HCT116 (cell line): Measurements from ENCODE around the gene TUBB4A. TPM values are rescaled to one million over a fixed set of nuclear protein-coding genes. Genes with fewer than 3 reads are reported as not detected.

Experiments
- ATAC-seq: fragments of 200-7000 bp; cut with Tn5 transposase; 2 replicates; pipeline ENCODE4 v1.9.1; 2020; ENCODE audit warnings: mild to moderate bottlenecking, moderate library complexity
- BruUV-seq: library from RNA; stranded (reverse); fragments of 400-500 nt; replicated peaks from 2 replicates; lab custom pipeline; 2021; lab: Mats Ljungman, UMichigan
- CTCF ChIA-PET: fragments of 300-600 bp; sonication (Branson Sonifier 250); formaldehyde crosslinking; loops from one replicate; lab custom pipeline; 2021; ENCODE audit warnings: antibody characterized with exemption; lab: Charles Lee
- POLR2A ChIA-PET: fragments of 300-600, 350-600 bp; sonication (Branson Sonifier 250); formaldehyde crosslinking; loops from one replicate; lab custom pipeline; 2021; ENCODE audit warnings: antibody characterized with exemption; lab: Charles Lee
- RAD21 ChIA-PET, 2 experiments: fragments of 300-600 bp; sonication (Branson Sonifier 250); formaldehyde crosslinking; loops; one replicate each; lab custom pipeline; 2023; ENCODE audit warnings: low total read pairs in 2 of 2; ENCODE audit not compliant: uncharacterized antibody in 2 of 2, unreplicated experiment in 2 of 2, low non-redundant PET in 1 of 2; lab: Charles Lee
- DNase-seq: peaks from one replicate; pipeline ENCODE4 v3.0.0-alpha.2; 2010; ENCODE audit warnings: low read depth, low spot score
- H2AFZ ChIP-seq: fragments of 200-600 bp; shearing (Covaris generic), sonication (generic); 2 replicates; pipeline ENCODE4 v1.6.1; 2017; ENCODE audit warnings: low read depth, mixed run types, mixed read lengths, antibody characterized with exemption, low read length; ENCODE audit not compliant: poor library complexity, severe bottlenecking
- H3K27ac ChIP-seq: 2 replicates; pipeline ENCODE4 v1.5.1; 2012; ENCODE audit warnings: low read depth, low read length
- H3K27me3 ChIP-seq: fragments of 200-600 bp; sonication (generic); 2 replicates; pipeline ENCODE4 v1.6.1; 2016; ENCODE audit warnings: mixed run types, low read length, mixed read lengths; ENCODE audit not compliant: insufficient read depth
- H3K36me3 ChIP-seq, 2 experiments: fragments of 200-500 bp in 1 of 2; fragments of 200-600 bp in 1 of 2; sonication (Bioruptor generic) in 1 of 2; sonication (generic) in 1 of 2; 2 replicates each; pipeline versions ENCODE4 v1.5.1 to v1.6.1; 2014 to 2016; ENCODE audit warnings: low read length in 2 of 2, inconsistent platforms in 1 of 2, mixed read lengths in 1 of 2, mixed run types in 1 of 2; ENCODE audit not compliant: insufficient read depth in 2 of 2, control insufficient read depth in 1 of 2
- H3K4me1 ChIP-seq, 2 experiments: fragments of 200-600 bp in 1 of 2; sonication (generic) in 1 of 2; 2 replicates each; pipeline versions ENCODE4 v1.5.1 to v1.6.1; 2012 to 2017; ENCODE audit warnings: low read length in 2 of 2, inconsistent platforms in 1 of 2, mild to moderate bottlenecking in 1 of 2, mixed read lengths in 1 of 2, mixed run types in 1 of 2, moderate library complexity in 1 of 2; ENCODE audit not compliant: insufficient read depth in 2 of 2, control insufficient read depth in 1 of 2
- H3K4me2 ChIP-seq: fragments of 200-600 bp; sonication (generic); 2 replicates; pipeline ENCODE4 v1.6.1; 2017; ENCODE audit warnings: mixed run types, low read length, mixed read lengths
- H3K4me3 ChIP-seq, 2 experiments: fragments of 200-600 bp in 1 of 2; sonication (generic) in 1 of 2; replicated peaks in 1 of 2; 2 replicates each; pipeline ENCODE4 v1.5.1; 2011 to 2016; ENCODE audit warnings: low read length in 2 of 2, control low read depth in 1 of 2, low read depth in 1 of 2, mild to moderate bottlenecking in 1 of 2, mixed read lengths in 1 of 2, mixed run types in 1 of 2
- H3K79me2 ChIP-seq: fragments of 200-600 bp; sonication (generic); 2 replicates; pipeline ENCODE4 v1.6.1; 2017; ENCODE audit warnings: mild to moderate bottlenecking, mixed run types, low read length, moderate library complexity, mixed read lengths; ENCODE audit not compliant: insufficient read depth
- H3K9ac ChIP-seq: fragments of 200-600 bp; sonication (generic); 2 replicates; pipeline ENCODE4 v1.6.1; 2016; ENCODE audit warnings: low read length, mixed read lengths
- H3K9me2 ChIP-seq: fragments of 200-600 bp; sonication (generic), shearing (Covaris generic); 2 replicates; pipeline ENCODE4 v1.6.1; 2017; ENCODE audit warnings: mixed run types, mild to moderate bottlenecking, moderate library complexity; ENCODE audit not compliant: insufficient read depth
- H3K9me3 ChIP-seq, 2 experiments: fragments of 200-500 bp in 1 of 2; fragments of 200-600 bp in 1 of 2; sonication (Bioruptor generic) in 1 of 2; sonication (generic) in 1 of 2; 2 replicates each; pipeline ENCODE4 v1.6.1; 2014 to 2017; ENCODE audit warnings: low read length in 2 of 2, mixed read lengths in 2 of 2, inconsistent platforms in 1 of 2, low read depth in 1 of 2, mild to moderate bottlenecking in 1 of 2, mixed run types in 1 of 2, moderate library complexity in 1 of 2; ENCODE audit not compliant: control insufficient read depth in 1 of 2, insufficient read depth in 1 of 2
- H4K20me1 ChIP-seq: fragments of 200-600 bp; sonication (generic), shearing (Covaris generic); 2 replicates; pipeline ENCODE4 v1.6.1; 2017; ENCODE audit warnings: mixed run types, mild to moderate bottlenecking, moderate library complexity; ENCODE audit not compliant: insufficient read depth
- CEBPB ChIP-seq: IDR thresholded peaks from 2 replicates; pipeline ENCODE4 v1.6.1; 2012; ENCODE audit warnings: low read depth
- ELF1 ChIP-seq: IDR thresholded peaks from 2 replicates; pipeline ENCODE4 v1.6.1; 2012; ENCODE audit warnings: low read depth, borderline replicate concordance
- EZH2 ChIP-seq: fragments of 200-600 bp; sonication (generic); IDR thresholded peaks from 2 replicates; pipeline ENCODE4 v1.6.1; 2017; ENCODE audit warnings: antibody characterized with exemption, mixed run types
- RAD21 ChIP-seq: IDR thresholded peaks from 2 replicates; pipeline ENCODE4 v1.6.1; 2012; ENCODE audit warnings: low read depth, mild to moderate bottlenecking
- SP1 ChIP-seq: IDR thresholded peaks from 2 replicates; pipeline ENCODE4 v1.6.1; 2012; ENCODE audit warnings: low read depth
- SRF ChIP-seq: IDR thresholded peaks from 2 replicates; pipeline ENCODE4 v1.6.1; 2012; ENCODE audit warnings: low read depth
- TCF7L2 ChIP-seq: IDR thresholded peaks from 2 replicates; pipeline ENCODE4 v1.7.0; 2011; ENCODE audit warnings: borderline replicate concordance, inconsistent platforms; ENCODE audit not compliant: insufficient read depth, insufficient read length; ENCODE audit errors: extremely low read depth
- ZNF274 ChIP-seq: fragments of 200-500 bp; sonication (Bioruptor generic); IDR thresholded peaks from 2 replicates; pipeline ENCODE4 v1.6.1; 2014; ENCODE audit warnings: mild to moderate bottlenecking, low read depth, low read length, inconsistent platforms
- intact Hi-C: fragments of 100-400 bp; cut with micrococcal nuclease; formaldehyde crosslinking; loops from 2 replicates; pipeline ENCODE4 v1.10.0; 2022
- total RNA-seq: library from RNA; stranded (reverse); gene quantifications from one replicate; pipeline ENCODE4 v1.2.1, GENCODE V29; 2021; ENCODE audit not compliant: unreplicated experiment
- TF ChIP-seq, protein P1 (sequence below): IDR thresholded peaks from 2 replicates; pipeline ENCODE4 v1.6.1; 2011; ENCODE audit warnings: mild to moderate bottlenecking, low read length, moderate library complexity; ENCODE audit not compliant: insufficient replicate concordance; ENCODE audit errors: extremely low read depth

TUBB4A gene
- total RNA-seq, 1 experiment from 2014 or later = 32.5 TPM

DNA sequence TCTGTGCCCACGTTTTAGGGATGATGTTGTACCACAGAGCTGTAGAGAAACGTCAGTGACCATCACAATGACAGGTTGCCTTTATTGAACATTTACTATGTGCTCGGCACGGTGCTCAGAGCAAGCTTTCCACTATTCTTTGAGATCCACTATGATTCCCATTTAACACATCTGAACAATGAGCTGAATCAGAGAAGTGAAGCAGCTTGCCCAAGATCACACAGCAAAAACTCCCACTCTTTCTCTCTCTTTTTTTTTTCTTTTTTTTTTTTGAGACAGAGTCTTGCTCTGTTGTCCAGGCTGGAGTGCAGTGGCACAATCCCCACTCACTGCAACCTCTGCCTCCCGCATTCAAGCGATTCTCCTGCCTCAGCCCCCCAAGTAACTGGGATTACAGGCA, 20.6 kb upstream of the TUBB4A start:
- TF ChIP-seq CEBPB = no peak
- TF ChIP-seq ZNF274 = no peak
- TF ChIP-seq, protein P1, sequence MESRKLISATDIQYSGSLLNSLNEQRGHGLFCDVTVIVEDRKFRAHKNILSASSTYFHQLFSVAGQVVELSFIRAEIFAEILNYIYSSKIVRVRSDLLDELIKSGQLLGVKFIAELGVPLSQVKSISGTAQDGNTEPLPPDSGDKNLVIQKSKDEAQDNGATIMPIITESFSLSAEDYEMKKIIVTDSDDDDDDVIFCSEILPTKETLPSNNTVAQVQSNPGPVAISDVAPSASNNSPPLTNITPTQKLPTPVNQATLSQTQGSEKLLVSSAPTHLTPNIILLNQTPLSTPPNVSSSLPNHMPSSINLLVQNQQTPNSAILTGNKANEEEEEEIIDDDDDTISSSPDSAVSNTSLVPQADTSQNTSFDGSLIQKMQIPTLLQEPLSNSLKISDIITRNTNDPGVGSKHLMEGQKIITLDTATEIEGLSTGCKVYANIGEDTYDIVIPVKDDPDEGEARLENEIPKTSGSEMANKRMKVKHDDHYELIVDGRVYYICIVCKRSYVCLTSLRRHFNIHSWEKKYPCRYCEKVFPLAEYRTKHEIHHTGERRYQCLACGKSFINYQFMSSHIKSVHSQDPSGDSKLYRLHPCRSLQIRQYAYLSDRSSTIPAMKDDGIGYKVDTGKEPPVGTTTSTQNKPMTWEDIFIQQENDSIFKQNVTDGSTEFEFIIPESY = no peak
- no peak for TF ChIP-seq RAD21
- no peak for TF ChIP-seq TCF7L2
- no peak for TF ChIP-seq ELF1
- no peak for TF ChIP-seq SP1
- no peak for TF ChIP-seq EZH2
- no peak for TF ChIP-seq SRF
- POLR2A ChIA-PET = interaction anchor here (0.6 to 0.9 kb wide), 2 partner anchors 8 to 12 kb away, joined by 4 read pairs; partner anchors contain the start of gene TNFSF9
- Histone ChIP-seq H3K27me3 (no peaks in the 10 kb centered on the region), H3K4me1 (peaks cover 8 to 26% of the 10 kb centered on the region in 2 experiments; a peak in 3 of 4 replicates), H3K4me3 (no peak overlapping the region), H3K4me2 (no peak overlapping the region), H3K9me2 (no peaks in the 10 kb centered on the region), H4K20me1 (no peaks in the 10 kb centered on the region), H3K36me3 (no peaks in the 10 kb centered on the region), H3K79me2 (no peaks in the 10 kb centered on the region), H3K9me3 (no peaks in the 10 kb centered on the region), H3K9ac (no peak overlapping the region), H3K27ac (no peak overlapping the region), H2AFZ (no peak overlapping the region)
- no TSS peak for BruUV-seq
- ATAC-seq (no peak), DNase-seq (no peak)
- CTCF ChIA-PET = interaction anchor here (0.6 kb wide), 1 partner anchor 18 kb away, joined by 3 read pairs; no protein-coding TSS in a partner anchor
- intact Hi-C loops = no loop called here
- RAD21 ChIA-PET = no interaction called here
